ENCODE results near the gene ITIH1.

DNA sequence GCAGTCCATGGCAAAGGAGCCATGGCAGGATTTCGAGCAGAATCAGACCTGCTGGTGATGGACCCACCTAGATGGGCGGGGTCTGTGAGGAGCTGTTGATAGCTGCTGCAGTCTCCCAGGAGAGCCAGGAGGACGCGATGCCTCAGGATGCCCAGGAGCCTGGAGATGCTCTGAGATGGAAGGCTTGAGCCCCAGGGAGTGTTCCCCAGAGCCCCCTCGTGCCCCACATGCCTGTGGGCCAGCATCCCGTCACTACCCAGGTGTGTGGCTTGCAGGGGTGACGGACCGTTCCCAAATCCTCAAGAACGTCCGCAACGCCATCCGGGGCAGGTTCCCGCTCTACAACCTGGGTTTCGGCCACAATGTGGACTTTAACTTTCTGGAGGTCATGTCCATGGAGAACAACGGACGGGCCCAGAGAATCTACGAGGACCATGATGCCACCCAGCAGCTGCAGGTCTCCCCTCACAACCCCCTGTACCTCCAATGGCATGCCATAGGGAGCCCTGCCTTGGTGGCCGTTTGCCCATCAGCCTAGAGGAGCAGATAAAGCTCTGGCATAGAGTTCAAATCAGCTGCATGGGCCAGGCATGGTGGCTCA is 6.7 kb downstream of the ITIH1 start:
- no peak for TF ChIP-seq JUNB (IDR thresholded peaks at IDR 0.05; ENCODE audit: unreplicated experiment)
- TF ChIP-seq, protein P1, sequence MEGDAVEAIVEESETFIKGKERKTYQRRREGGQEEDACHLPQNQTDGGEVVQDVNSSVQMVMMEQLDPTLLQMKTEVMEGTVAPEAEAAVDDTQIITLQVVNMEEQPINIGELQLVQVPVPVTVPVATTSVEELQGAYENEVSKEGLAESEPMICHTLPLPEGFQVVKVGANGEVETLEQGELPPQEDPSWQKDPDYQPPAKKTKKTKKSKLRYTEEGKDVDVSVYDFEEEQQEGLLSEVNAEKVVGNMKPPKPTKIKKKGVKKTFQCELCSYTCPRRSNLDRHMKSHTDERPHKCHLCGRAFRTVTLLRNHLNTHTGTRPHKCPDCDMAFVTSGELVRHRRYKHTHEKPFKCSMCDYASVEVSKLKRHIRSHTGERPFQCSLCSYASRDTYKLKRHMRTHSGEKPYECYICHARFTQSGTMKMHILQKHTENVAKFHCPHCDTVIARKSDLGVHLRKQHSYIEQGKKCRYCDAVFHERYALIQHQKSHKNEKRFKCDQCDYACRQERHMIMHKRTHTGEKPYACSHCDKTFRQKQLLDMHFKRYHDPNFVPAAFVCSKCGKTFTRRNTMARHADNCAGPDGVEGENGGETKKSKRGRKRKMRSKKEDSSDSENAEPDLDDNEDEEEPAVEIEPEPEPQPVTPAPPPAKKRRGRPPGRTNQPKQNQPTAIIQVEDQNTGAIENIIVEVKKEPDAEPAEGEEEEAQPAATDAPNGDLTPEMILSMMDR (conservative IDR thresholded peaks at IDR 0.05; ENCODE audit: low read depth in 2 of 2) = no peak
- no peak for TF ChIP-seq POLR2AphosphoS5 (IDR thresholded peaks at IDR 0.05; ENCODE audit: low read depth)
- no peak for TF ChIP-seq EZH2phosphoT487 (IDR thresholded peaks at IDR 0.05; ENCODE audit: unreplicated experiment)
- TF ChIP-seq, protein P2, sequence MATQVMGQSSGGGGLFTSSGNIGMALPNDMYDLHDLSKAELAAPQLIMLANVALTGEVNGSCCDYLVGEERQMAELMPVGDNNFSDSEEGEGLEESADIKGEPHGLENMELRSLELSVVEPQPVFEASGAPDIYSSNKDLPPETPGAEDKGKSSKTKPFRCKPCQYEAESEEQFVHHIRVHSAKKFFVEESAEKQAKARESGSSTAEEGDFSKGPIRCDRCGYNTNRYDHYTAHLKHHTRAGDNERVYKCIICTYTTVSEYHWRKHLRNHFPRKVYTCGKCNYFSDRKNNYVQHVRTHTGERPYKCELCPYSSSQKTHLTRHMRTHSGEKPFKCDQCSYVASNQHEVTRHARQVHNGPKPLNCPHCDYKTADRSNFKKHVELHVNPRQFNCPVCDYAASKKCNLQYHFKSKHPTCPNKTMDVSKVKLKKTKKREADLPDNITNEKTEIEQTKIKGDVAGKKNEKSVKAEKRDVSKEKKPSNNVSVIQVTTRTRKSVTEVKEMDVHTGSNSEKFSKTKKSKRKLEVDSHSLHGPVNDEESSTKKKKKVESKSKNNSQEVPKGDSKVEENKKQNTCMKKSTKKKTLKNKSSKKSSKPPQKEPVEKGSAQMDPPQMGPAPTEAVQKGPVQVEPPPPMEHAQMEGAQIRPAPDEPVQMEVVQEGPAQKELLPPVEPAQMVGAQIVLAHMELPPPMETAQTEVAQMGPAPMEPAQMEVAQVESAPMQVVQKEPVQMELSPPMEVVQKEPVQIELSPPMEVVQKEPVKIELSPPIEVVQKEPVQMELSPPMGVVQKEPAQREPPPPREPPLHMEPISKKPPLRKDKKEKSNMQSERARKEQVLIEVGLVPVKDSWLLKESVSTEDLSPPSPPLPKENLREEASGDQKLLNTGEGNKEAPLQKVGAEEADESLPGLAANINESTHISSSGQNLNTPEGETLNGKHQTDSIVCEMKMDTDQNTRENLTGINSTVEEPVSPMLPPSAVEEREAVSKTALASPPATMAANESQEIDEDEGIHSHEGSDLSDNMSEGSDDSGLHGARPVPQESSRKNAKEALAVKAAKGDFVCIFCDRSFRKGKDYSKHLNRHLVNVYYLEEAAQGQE (IDR thresholded peaks at IDR 0.05; ENCODE audit: unreplicated experiment) = no peak
- TF ChIP-seq EZH2 (IDR thresholded peaks at IDR 0.05; ENCODE audit: low read depth, unreplicated experiment) = no peak
- TF ChIP-seq CREB1 (CRISPR knock-in tag; IDR thresholded peaks at IDR 0.05; ENCODE audit: low read depth) = no peak
- TF ChIP-seq, protein P3, sequence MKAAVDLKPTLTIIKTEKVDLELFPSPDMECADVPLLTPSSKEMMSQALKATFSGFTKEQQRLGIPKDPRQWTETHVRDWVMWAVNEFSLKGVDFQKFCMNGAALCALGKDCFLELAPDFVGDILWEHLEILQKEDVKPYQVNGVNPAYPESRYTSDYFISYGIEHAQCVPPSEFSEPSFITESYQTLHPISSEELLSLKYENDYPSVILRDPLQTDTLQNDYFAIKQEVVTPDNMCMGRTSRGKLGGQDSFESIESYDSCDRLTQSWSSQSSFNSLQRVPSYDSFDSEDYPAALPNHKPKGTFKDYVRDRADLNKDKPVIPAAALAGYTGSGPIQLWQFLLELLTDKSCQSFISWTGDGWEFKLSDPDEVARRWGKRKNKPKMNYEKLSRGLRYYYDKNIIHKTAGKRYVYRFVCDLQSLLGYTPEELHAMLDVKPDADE (IDR thresholded peaks at IDR 0.05) = no peak
- TF ChIP-seq STAT1 (IDR thresholded peaks at IDR 0.05; ENCODE audit: unreplicated experiment) = no peak
